IMR-90 (cell line): ENCODE data around the gene HOXB7. TPM values are rescaled to one million over a fixed set of nuclear protein-coding genes. Genes with fewer than 3 reads are reported as not detected.

Experiments
- ATAC-seq: fragments of 200-7000 bp; cut with Tn5 transposase; 2 replicates; pipeline ENCODE4 v1.9.1; 2020; ENCODE audit warnings: low read depth, mild to moderate bottlenecking, moderate library complexity
- BruUV-seq: library from RNA; stranded (reverse); fragments of 400-500 nt; replicated peaks from 2 replicates; lab custom pipeline; 2021; lab: Mats Ljungman, UMichigan
- CTCF ChIA-PET: fragments of 300-600 bp; formaldehyde crosslinking; extraction: SDS; loops from one replicate; lab custom pipeline; 2021; ENCODE audit warnings: antibody characterized with exemption; lab: Yijun Ruan, JAX
- POLR2A ChIA-PET: fragments of 300-600 bp; sonication (Branson Sonifier 250); formaldehyde crosslinking; loops from one replicate; lab custom pipeline; 2022; ENCODE audit warnings: antibody characterized with exemption; ENCODE audit not compliant: unreplicated experiment; lab: Charles Lee
- DNase-seq: peaks from one replicate; pipeline ENCODE4 v3.0.0; 2013
- H2AFZ ChIP-seq: replicated peaks from 2 replicates; pipeline ENCODE3; 2013; ENCODE audit warnings: low read length, mild to moderate bottlenecking; ENCODE audit not compliant: poor library complexity
- H2AK5ac ChIP-seq: 2 replicates; pipeline ENCODE4 v1.6.1; 2013; ENCODE audit warnings: low read depth, low read length, inconsistent platforms
- H2AK9ac ChIP-seq: replicated peaks from 2 replicates; pipeline ENCODE3; 2013; ENCODE audit warnings: mild to moderate bottlenecking, low read depth, low read length, moderate library complexity; ENCODE audit not compliant: poor library complexity
- H2BK120ac ChIP-seq: 2 replicates; pipeline ENCODE4 v1.6.1; 2013; ENCODE audit warnings: low read depth, low read length, inconsistent platforms
- H2BK15ac ChIP-seq: 3 replicates; pipeline ENCODE4 v1.6.1; 2013; ENCODE audit warnings: low read depth, low read length, inconsistent platforms
- H2BK20ac ChIP-seq: 2 replicates; pipeline ENCODE4 v1.6.1; 2013; ENCODE audit warnings: low read depth, mild to moderate bottlenecking, inconsistent platforms, low read length, moderate library complexity
- H2BK5ac ChIP-seq: 2 replicates; pipeline ENCODE4 v1.6.1; 2013; ENCODE audit warnings: mild to moderate bottlenecking, low read depth, low read length, inconsistent platforms; ENCODE audit not compliant: poor library complexity, severe bottlenecking
- H3K14ac ChIP-seq: replicated peaks from 2 replicates; pipeline ENCODE4 v1.6.1; 2013; ENCODE audit warnings: low read depth, low read length, inconsistent platforms
- H3K18ac ChIP-seq: 2 replicates; pipeline ENCODE4 v1.6.1; 2013; ENCODE audit warnings: low read depth, low read length, control low read depth
- H3K23ac ChIP-seq: 2 replicates; pipeline ENCODE4 v1.6.1; 2013; ENCODE audit warnings: low read depth, low read length, inconsistent platforms
- H3K27ac ChIP-seq: 2 replicates; pipeline ENCODE4 v1.5.1; 2013; ENCODE audit warnings: mild to moderate bottlenecking, control low read depth, low read length; ENCODE audit not compliant: insufficient read depth
- H3K27me3 ChIP-seq: 2 replicates; pipeline ENCODE4 v1.6.1; 2013; ENCODE audit warnings: low read length; ENCODE audit not compliant: control insufficient read depth, insufficient read depth
- H3K36me3 ChIP-seq: 2 replicates; pipeline ENCODE4 v1.6.1; 2013; ENCODE audit warnings: low read length, mixed read lengths; ENCODE audit not compliant: control insufficient read depth, insufficient read depth
- H3K4ac ChIP-seq: 2 replicates; pipeline ENCODE4 v1.6.1; 2013; ENCODE audit warnings: low read depth, low read length, inconsistent platforms
- H3K4me1 ChIP-seq: 2 replicates; pipeline ENCODE4 v1.6.1; 2013; ENCODE audit warnings: low read length, mixed read lengths; ENCODE audit not compliant: control insufficient read depth, insufficient read depth
- H3K4me2 ChIP-seq: 2 replicates; pipeline ENCODE4 v1.6.1; 2013; ENCODE audit warnings: low read depth, mild to moderate bottlenecking, control low read depth, low read length, moderate library complexity
- H3K4me3 ChIP-seq: 2 replicates; pipeline ENCODE4 v1.5.1; 2013; ENCODE audit warnings: low read depth, mild to moderate bottlenecking, control low read depth, low read length, moderate library complexity; ENCODE audit not compliant: insufficient read depth
- H3K56ac ChIP-seq: 2 replicates; pipeline ENCODE4 v1.6.1; 2013; ENCODE audit warnings: low read length, inconsistent platforms; ENCODE audit not compliant: insufficient read depth; ENCODE audit errors: extremely low read depth
- H3K79me1 ChIP-seq, 2 experiments: 2 replicates each; pipeline ENCODE4 v1.6.1; 2013; ENCODE audit warnings: low read length in 2 of 2, inconsistent platforms in 1 of 2, low read depth in 1 of 2
- H3K9ac ChIP-seq: 2 replicates; pipeline ENCODE4 v1.6.1; 2013; ENCODE audit warnings: low read depth, low read length, control low read depth
- H3K9me1 ChIP-seq: 2 replicates; pipeline ENCODE4 v1.6.1; 2013; ENCODE audit warnings: low read length, inconsistent platforms; ENCODE audit not compliant: insufficient read depth
- H3K9me3 ChIP-seq: 2 replicates; pipeline ENCODE4 v1.6.1; 2013; ENCODE audit warnings: low read length; ENCODE audit not compliant: control insufficient read depth, insufficient read depth
- H4K20me1 ChIP-seq: 2 replicates; pipeline ENCODE4 v1.6.1; 2013; ENCODE audit warnings: low read length, inconsistent platforms; ENCODE audit not compliant: insufficient read depth
- H4K5ac ChIP-seq: 2 replicates; pipeline ENCODE4 v1.6.1; 2013; ENCODE audit warnings: mild to moderate bottlenecking, low read depth, low read length, control low read depth
- H4K8ac ChIP-seq, 2 experiments: 2 replicates each; pipeline ENCODE4 v1.6.1; 2013; ENCODE audit warnings: low read depth in 2 of 2, low read length in 2 of 2, control low read depth in 1 of 2, inconsistent platforms in 1 of 2
- H4K91ac ChIP-seq: 2 replicates; pipeline ENCODE4 v1.6.1; 2013; ENCODE audit warnings: low read depth, low read length, inconsistent platforms; ENCODE audit not compliant: insufficient read depth
- CHD1 ChIP-seq: IDR thresholded peaks from 2 replicates; pipeline ENCODE4 v1.6.1; 2012; ENCODE audit warnings: low read depth, low read length, improper control_type of control experiment
- MAZ ChIP-seq: IDR thresholded peaks from 2 replicates; pipeline ENCODE4 v1.6.1; 2012; ENCODE audit warnings: low read depth, mild to moderate bottlenecking, low read length, improper control_type of control experiment, moderate library complexity, borderline replicate concordance
- POLR2A ChIP-seq: IDR thresholded peaks from 2 replicates; pipeline ENCODE4 v1.6.1; 2012; ENCODE audit warnings: mild to moderate bottlenecking, low read depth, low read length
- WGBS, 2 experiments: methylation state at CpG; one replicate each; pipeline versions ENCODE4 v1.1.5 to v1.1.7; 2013; ENCODE audit warnings: missing lambda C conversion rate in 2 of 2; ENCODE audit not compliant: insufficient read length in 1 of 2; ENCODE audit errors: extremely low coverage in 2 of 2; 5-methylcytosine and 5-hydroxymethylcytosine counted together
- dilution Hi-C: fragments of 300-500 bp; cut with HindIII; formaldehyde crosslinking; loops from one replicate; pipeline ENCODE4 v1.14.3; 2018; ENCODE audit warnings: low sequenced_read_pairs; ENCODE audit not compliant: unreplicated experiment
- in situ Hi-C: fragments of 300-500 bp; cut with MboI; formaldehyde crosslinking; loops from 3 replicates; pipeline ENCODE4 v1.14.3; 2019; ENCODE audit warnings: low sequenced_read_pairs, inconsistent platforms, mixed read lengths
- intact Hi-C: fragments of 100-400 bp; cut with micrococcal nuclease; formaldehyde crosslinking; loops from 2 replicates; pipeline ENCODE4 v1.10.0; 2022
- polyA plus RNA-seq, 3 experiments: library from polyadenylated mRNA; depleted of rRNA; stranded (reverse); fragments of >200 nt; gene quantifications; 2 replicates each; pipeline ENCODE4 v1.2.3, GENCODE V29; 2012; ENCODE audit warnings: low replicate concordance in 1 of 3
- total RNA-seq: library from RNA; depleted of rRNA; stranded (reverse); fragments of >200 nt; gene quantifications from 2 replicates; pipeline ENCODE4 v1.2.3, GENCODE V29; 2012

HOXB7 gene
- total and polyA plus RNA-seq, 2 of the 4 experiments (the other 2 are of a cell fraction), result 1.8 to 6.7 TPM

GRCh38 chr17:48628649-48629410 lies 18.0 kb upstream of the HOXB7 start (continued):
- no peak for TF ChIP-seq MAZ

GRCh38 chr17:48627623-48628521 lies 17.1 kb upstream of the HOXB7 start:
- Histone ChIP-seq H3K4me2 (no peak overlapping the region), H3K9me3 (peaks cover 36% of the 10 kb centered on the region), H2BK15ac (no peak overlapping the region), H3K27ac (no peak overlapping the region), H2BK120ac (no peak overlapping the region), H3K36me3 (no peaks in the 10 kb centered on the region), H3K14ac (no peak overlapping the region), H3K23ac (no peak overlapping the region), H3K56ac (no peak overlapping the region), H3K4me1 (no peaks in the 10 kb centered on the region; the same call in 1 of the 2 replicates), H2BK5ac (no peak overlapping the region), H2AFZ (no peak overlapping the region), H3K79me1 (no peaks in the 10 kb centered on the region), H4K20me1 (peaks cover 12% of the 10 kb centered on the region; the same call in 1 of the 2 replicates), H3K27me3 (peaks cover 98% of the 10 kb centered on the region), H3K9ac (no peak overlapping the region), H4K91ac (no peak overlapping the region), H4K8ac (no peak overlapping the region), H3K9me1 (no peaks in the 10 kb centered on the region; the same call in 1 of the 2 replicates), H4K5ac (no peak overlapping the region), H3K4ac (no peak overlapping the region), H2BK20ac (no peak overlapping the region), H3K18ac (no peak overlapping the region), H2AK9ac (no peak overlapping the region), H2AK5ac (no peak overlapping the region), H3K4me3 (no peak overlapping the region)
- POLR2A ChIA-PET, result no interaction called here
- BruUV-seq, result no TSS peak
- DNase-seq, result no peak
- in situ Hi-C loops, result loop anchor here (10.0 kb wide), 1 partner anchor 463 kb away; no protein-coding TSS in a partner anchor
- dilution Hi-C loops, result no loop called here
- TF ChIP-seq POLR2A (no peak), CHD1 (no peak)
- CTCF ChIA-PET, result interaction anchor here (1.3 kb wide), 1 partner anchor 9 kb away, joined by 4 read pairs; no protein-coding TSS in a partner anchor
- WGBS, 2 experiments, result 15% methylated on average over 12 of the region's 27 CpGs; no CpG with 5 or more reads in 1 of the 2 experiments
- intact Hi-C loops, result no loop called here
- no peak for ATAC-seq
